ENCODE data around the gene MN1. TPM values are rescaled to one million over a fixed set of nuclear protein-coding genes. Genes with fewer than 3 reads are reported as not detected.

MN1 gene
- total RNA-seq, 4 donors from 2014 or later, result 2.0 to 9.7 (median 8.2) TPM

DNA sequence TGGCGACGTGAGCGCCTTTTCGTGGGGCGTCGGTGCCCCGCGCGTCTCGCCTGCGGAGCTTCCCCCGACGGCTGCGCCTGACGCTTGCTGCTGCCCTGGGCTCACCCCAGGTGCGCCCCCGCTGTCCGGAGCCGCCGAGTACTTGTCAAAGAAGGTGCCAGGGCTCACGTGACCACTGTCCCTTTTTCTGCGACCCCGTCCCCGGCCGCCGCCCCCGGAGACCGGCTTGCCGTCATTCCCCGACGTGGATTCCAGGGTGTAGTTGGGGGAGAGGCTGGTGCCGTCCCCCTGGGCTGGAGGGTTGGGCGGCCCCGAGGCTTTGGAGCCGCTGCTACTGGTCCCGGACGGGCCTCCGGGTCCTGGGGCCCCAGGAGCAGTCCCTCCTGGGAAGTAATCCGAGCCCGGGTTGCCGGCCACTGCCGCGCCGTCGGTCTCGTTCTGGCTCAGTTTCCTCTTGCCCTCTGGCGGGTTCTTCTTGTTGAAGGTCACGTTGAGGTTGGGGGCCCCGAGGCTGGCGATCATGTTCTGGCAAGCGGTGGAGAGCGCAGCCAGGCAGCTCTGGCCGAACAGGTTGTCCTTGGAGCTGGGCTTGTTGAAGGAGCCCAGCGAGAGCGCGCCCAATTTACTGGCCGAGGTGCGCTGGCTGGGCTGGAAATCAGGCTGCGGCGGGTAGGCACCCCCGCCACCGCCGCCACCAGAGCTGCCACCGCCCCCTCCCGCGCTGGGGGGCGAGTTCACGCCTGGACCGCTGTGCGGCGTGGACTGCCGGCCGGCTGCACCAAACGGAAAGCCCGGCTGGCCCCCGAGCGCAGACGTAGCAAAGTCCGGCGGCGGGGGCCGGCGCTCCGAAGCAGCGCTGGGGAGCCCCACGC is 3.8 kb downstream of the MN1 start:
- Histone ChIP-seq H3K36me3 (no peaks in the 10 kb centered on the region), H3K27ac (no peak overlapping the region), H3K4me3 (no peak overlapping the region), H3K4me1 (peaks cover 0 to 9% of the 10 kb centered on the region in 2 donors), H3K27me3 (peaks cover 0 to 6% of the 10 kb centered on the region in 2 donors), H3K9me3 (no peaks in the 10 kb centered on the region)
- TF ChIP-seq, protein P1, sequence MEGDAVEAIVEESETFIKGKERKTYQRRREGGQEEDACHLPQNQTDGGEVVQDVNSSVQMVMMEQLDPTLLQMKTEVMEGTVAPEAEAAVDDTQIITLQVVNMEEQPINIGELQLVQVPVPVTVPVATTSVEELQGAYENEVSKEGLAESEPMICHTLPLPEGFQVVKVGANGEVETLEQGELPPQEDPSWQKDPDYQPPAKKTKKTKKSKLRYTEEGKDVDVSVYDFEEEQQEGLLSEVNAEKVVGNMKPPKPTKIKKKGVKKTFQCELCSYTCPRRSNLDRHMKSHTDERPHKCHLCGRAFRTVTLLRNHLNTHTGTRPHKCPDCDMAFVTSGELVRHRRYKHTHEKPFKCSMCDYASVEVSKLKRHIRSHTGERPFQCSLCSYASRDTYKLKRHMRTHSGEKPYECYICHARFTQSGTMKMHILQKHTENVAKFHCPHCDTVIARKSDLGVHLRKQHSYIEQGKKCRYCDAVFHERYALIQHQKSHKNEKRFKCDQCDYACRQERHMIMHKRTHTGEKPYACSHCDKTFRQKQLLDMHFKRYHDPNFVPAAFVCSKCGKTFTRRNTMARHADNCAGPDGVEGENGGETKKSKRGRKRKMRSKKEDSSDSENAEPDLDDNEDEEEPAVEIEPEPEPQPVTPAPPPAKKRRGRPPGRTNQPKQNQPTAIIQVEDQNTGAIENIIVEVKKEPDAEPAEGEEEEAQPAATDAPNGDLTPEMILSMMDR (IDR thresholded peaks at IDR 0.05), result no peak
- no peak for TF ChIP-seq POLR2A (IDR thresholded peaks at IDR 0.05)
- intact Hi-C loops (cut with DNase I; ENCODE audit: low total_unique reads), result no loop called here
- DNase-seq, result no peak

DNA sequence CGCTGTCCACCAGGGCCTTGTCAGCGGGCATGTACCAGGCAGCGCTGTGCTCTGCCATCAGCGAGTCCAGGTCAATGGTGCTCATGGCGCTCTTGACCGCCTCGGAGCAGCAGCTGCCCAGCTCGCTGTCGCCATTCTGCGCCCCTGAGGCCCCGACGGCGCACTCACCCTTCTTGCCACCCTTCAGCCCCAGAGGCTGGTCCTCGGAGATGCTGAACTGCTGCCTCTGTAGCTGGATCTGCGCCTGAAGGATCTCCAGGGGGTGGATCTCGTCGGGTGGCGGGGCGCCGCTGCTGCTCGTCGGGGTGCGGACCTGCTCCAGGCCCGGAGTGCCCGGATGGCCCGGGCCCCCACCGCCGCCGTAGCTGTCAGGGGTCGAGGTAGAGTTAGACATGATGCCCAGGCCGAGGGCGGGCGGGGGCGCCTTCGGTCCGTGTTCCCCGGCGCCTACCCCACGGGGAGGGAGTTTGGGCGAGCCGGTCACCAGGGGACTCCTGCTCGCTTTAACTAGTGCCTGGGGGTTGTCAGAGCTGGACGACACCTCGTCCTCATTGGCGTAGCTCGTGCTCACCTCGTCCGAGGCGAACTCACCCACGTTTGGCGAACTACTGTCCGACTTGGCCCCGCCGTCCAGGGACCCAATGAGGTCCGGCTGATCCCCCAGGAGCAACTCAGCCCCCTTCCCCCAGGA is 4.6 kb downstream of the MN1 start:
- no peaks in the 10 kb centered on the region for H3K9me3 ChIP-seq
- H3K4me1 ChIP-seq, result peaks cover 0 to 9% of the 10 kb centered on the region in 2 donors
- H3K36me3 ChIP-seq, result no peaks in the 10 kb centered on the region
- peaks cover 0 to 6% of the 10 kb centered on the region in 2 donors for H3K27me3 ChIP-seq
- TF ChIP-seq POLR2A (IDR thresholded peaks at IDR 0.05), result no peak
- TF ChIP-seq, protein P1 (IDR thresholded peaks at IDR 0.05), result no peak
- intact Hi-C loops (cut with DNase I; ENCODE audit: low total_unique reads), result no loop called here
- H3K4me3 ChIP-seq, result no peak overlapping the region
- no peak overlapping the region for H3K27ac ChIP-seq
- no peak for DNase-seq

DNA sequence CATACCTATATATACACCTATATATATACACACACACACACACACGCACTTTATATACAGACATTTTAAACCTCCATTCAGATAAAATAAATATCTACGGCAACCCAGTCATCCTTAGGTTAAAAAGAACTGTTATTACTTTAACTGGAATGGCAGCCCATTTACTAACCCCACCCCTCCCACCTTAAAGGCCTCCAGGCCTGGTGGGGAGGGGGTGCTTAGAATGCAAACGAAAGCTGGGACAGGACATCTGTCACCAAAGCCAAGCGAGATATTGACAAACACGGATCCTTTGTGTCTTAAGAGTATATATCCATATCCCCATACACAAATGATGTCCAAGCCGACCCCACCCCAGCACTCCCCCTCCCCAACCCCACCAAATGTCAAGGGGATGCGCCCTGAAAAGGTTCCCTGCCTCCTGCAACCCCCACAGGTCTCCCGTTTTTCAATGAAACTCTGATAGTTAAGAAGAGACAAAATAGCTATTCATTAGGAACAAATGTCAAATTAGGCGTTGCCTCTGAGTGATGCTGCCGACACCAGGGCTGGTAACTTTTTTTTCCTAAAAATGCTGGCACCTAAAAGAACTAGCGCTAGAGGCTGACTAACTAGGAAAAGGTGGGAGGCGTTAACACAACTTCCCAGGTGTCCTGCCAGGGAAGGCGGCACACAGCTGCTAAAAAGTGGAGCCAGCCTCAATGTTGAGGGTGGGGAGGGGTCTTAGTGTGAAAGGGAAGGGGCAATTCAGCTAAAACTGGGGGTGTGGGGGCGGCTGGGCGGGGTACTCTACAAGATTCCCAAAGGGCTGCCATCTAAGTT is 5.6 kb downstream of the MN1 start:
- intact Hi-C loops (cut with DNase I; ENCODE audit: low total_unique reads), result no loop called here
- H3K36me3 ChIP-seq, result no peaks in the 10 kb centered on the region
- DNase-seq, result no peak
- H3K4me1 ChIP-seq, result peaks cover 0 to 9% of the 10 kb centered on the region in 2 donors
- no peak for TF ChIP-seq POLR2A (IDR thresholded peaks at IDR 0.05)
- TF ChIP-seq, protein P1 (IDR thresholded peaks at IDR 0.05), result no peak
- H3K27me3 ChIP-seq, result peaks cover 0 to 1% of the 10 kb centered on the region in 2 donors
- no peak overlapping the region for H3K27ac ChIP-seq
- H3K9me3 ChIP-seq, result no peaks in the 10 kb centered on the region
- no peak overlapping the region for H3K4me3 ChIP-seq

DNA sequence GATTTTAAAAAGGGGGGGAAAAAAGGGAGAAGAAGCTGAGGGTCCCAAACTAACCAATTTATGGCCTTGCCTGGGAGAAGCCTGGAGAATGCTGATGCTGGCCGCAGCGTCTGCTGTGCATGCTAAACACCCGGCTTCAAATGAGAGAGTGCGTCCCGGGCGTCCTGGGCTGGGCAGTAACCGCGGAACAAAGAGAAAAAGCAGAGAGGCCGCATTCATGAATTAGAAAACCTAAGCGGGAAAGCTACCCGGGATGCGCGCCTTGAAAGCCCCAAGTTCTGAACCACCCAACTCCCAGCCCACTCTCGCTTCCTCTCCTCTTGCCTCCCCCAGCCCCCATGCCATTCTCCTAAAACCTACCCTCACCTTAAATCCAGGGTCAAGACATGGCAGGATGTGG is 6.5 kb downstream of the MN1 start:
- H3K36me3 ChIP-seq, result no peaks in the 10 kb centered on the region
- H3K9me3 ChIP-seq, result no peaks in the 10 kb centered on the region
- H3K27me3 ChIP-seq, result no peaks in the 10 kb centered on the region
- H3K4me3 ChIP-seq, result no peak overlapping the region
- H3K27ac ChIP-seq, result no peak overlapping the region
- TF ChIP-seq, protein P1 (IDR thresholded peaks at IDR 0.05), result no peak
- TF ChIP-seq POLR2A (IDR thresholded peaks at IDR 0.05), result no peak
- peaks cover 0 to 7% of the 10 kb centered on the region in 2 donors for H3K4me1 ChIP-seq
- intact Hi-C loops (cut with DNase I; ENCODE audit: low total_unique reads), result no loop called here
- no peak for DNase-seq

Measured in uterus (tissue), 4 donors.